ENCODE results near the gene CACNA1B. TPM values are rescaled to one million over a fixed set of nuclear protein-coding genes. Genes with fewer than 3 reads are reported as not detected.

Gene CACNA1B
- total and polyA plus RNA-seq, 2 of the 13 experiments (the other 11 are each of a cell fraction or from before 2014, with no cell fraction given), result under 0.01 to 0.04 TPM

GRCh38 chr9:138101444-138102234 lies 224.1 kb downstream of the CACNA1B start:
- 41% methylated on average over 7 of the region's 16 CpGs for WGBS (ENCODE audit: low lambda C conversion rate)
- ChIA-PET POLR2A (no interaction called here), CTCF (ENCODE audit: low intra/inter-chr PET ratio, low total read pairs) (no interaction called here)
- no peak overlapping the region for H3K9ac ChIP-seq (ENCODE audit: insufficient read depth, low read depth, low read length)
- no peak overlapping the region for H2AFZ ChIP-seq (ENCODE audit: low read length)
- no peak for FAIRE-seq
- no peaks in the 10 kb centered on the region for H3K9me3 ChIP-seq (ENCODE audit: low read length)
- no peak overlapping the region for H3K4me2 ChIP-seq (ENCODE audit: low read depth, low read length)
- ATAC-seq, result no peak
- no peaks in the 10 kb centered on the region for H3K4me1 ChIP-seq (ENCODE audit: insufficient read depth, low read length)
- no TSS peak for BruUV-seq (replicated peaks)
- peaks cover 5 to 13% of the 10 kb centered on the region in 2 experiments; a peak in 2 of 5 replicates for H3K27me3 ChIP-seq (ENCODE audit: control insufficient read depth in 1 of 2, insufficient read depth in 2 of 2, low read length in 2 of 2)
- H3K36me3 ChIP-seq (replicated peaks in 1 of 2; ENCODE audit: control insufficient read depth in 1 of 2, insufficient read depth in 2 of 2, low read length in 2 of 2), result no peaks in the 10 kb centered on the region
- H3K79me2 ChIP-seq (ENCODE audit: insufficient read depth, low read length), result no peaks in the 10 kb centered on the region
- H3K27ac ChIP-seq (ENCODE audit: extremely low read length, insufficient read depth, low read length), result no peak overlapping the region
- intact Hi-C loops (cut with micrococcal nuclease; ENCODE audit: unreplicated experiment), result no loop called here
- H4K20me1 ChIP-seq (ENCODE audit: insufficient read depth, low read length), result no peaks in the 10 kb centered on the region
- DNase-seq (ENCODE audit: low spot score), result no peak
- no peak overlapping the region for H3K4me3 ChIP-seq (replicated peaks in 1 of 3; ENCODE audit: insufficient read depth in 1 of 3, low read depth in 2 of 3, low read length in 3 of 3)
- in situ Hi-C loops (cut with HindIII; ENCODE audit: extremely low pct_ligation_motif_present, low pct_unique_long_range_greater_than_20kb), result no loop called here
- no peak for TF ChIP-seq MXI1 (IDR thresholded peaks at IDR 0.05; ENCODE audit: borderline replicate concordance, low read depth, low read length)
- no peak for TF ChIP-seq ZNF800 (CRISPR knock-in tag; IDR thresholded peaks at IDR 0.05)
- no peak for TF ChIP-seq SCMH1 (CRISPR knock-in tag; IDR thresholded peaks at IDR 0.05; ENCODE audit: borderline replicate concordance)
- TF ChIP-seq SALL2 (CRISPR knock-in tag; IDR thresholded peaks at IDR 0.05), result no peak

Measured in HepG2 (cell line).